AG09309 (cell line): ENCODE measurements around the gene DUSP16.

ENCODE experiments used
- DNase-seq: peaks from one replicate; pipeline ENCODE4 v3.0.0-alpha.2; 2010; ENCODE audit warnings: low read depth
- H3K4me3 ChIP-seq: 2 replicates; pipeline ENCODE4 v1.5.1; 2011; ENCODE audit warnings: mild to moderate bottlenecking, low read depth, low read length, moderate library complexity; ENCODE audit not compliant: control insufficient read depth
- CTCF ChIP-seq: IDR thresholded peaks from 2 replicates; pipeline ENCODE4 v1.5.1; 2011; ENCODE audit warnings: mild to moderate bottlenecking, low read depth, low read length, inconsistent platforms; ENCODE audit not compliant: insufficient read depth, control insufficient read depth; ENCODE audit errors: missing control alignments

The DUSP16 gene

GRCh38 chr12:12428961-12429657, 133.6 kb downstream of the DUSP16 start:
- no peak for TF ChIP-seq CTCF
- no peak overlapping the region for H3K4me3 ChIP-seq
- DNase-seq: no peak

DNA sequence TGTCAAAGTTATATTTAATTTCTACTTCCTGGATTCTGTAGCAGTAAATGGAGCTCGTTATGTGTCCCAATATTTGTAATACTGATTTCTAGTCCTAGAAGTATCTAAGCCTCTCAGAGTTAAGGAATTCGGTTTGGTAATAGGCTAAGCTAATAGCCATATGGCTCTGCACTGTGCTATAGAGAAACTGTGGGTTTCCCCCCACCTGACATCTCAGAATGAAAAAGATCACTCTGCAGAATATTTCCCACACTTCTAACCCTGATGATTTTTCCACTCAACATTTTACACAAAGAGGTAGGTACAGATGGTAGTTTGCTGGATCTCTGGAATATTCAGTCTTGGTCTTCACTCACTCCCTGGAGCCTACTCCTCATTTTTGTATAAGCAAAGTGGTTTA, 134.6 kb downstream of the DUSP16 start:
- H3K4me3 ChIP-seq: no peak overlapping the region
- DNase-seq: no peak
- no peak for TF ChIP-seq CTCF

DNA sequence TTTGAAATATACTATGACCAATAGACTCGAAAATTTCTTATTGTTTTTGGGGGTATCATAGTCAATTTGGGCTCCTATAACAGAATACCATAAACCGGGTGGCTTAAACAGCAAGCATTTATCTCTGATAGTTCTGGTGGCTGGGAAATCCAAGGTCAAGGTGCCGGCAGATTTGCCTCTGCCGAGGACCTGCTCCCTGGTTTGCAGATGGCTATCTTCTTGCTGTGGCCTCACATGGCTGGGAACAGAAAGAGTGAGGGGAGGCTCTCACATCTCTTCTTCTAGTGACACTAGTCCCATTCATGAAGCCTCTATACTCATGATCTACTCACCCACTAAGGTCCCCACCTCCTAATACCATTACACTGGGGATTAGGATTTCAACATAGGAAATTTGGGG, 135.1 kb downstream of the DUSP16 start:
- H3K4me3 ChIP-seq: no peak overlapping the region
- TF ChIP-seq CTCF: no peak
- DNase-seq: no peak

DNA sequence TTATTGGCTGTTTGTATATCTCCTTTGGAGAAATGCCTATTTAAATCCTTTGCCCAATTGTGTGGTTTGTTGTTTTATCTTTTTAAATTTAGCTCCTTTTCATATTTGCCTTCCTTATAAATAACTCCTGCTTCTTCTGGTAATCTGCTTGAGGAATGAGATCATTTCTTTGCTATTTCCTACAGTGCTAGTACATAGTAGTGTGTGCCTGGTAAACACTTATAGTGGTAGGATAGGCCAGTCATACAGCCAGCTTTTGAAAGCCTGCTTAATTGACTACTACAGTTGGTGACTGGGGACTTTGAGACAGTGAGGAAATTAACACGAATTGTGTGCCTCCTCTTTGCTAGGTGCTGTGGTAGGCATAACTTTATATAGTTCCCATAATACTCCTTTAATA, 137.0 kb downstream of the DUSP16 start:
- TF ChIP-seq CTCF: no peak
- DNase-seq: no peak
- H3K4me3 ChIP-seq: no peak overlapping the region

DNA sequence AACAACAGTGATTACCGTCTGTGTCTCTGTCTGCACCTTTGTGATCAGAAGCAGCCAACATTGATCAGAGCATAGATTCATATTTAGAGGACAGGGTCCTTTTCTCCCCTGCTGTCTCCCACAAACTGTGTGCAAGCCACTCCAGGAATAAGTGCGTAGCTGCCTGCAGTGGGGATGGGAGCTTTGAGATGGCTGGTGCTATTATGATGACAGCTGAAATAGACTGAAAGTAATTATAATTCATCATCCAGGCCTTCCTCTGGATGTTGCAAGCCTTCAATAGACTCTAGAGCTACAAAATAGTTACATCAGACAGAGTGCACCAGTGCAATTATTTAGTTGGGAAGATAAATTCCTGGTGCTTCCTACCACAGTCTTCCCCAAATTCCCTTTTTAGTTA, 137.7 kb downstream of the DUSP16 start:
- no peak overlapping the region for H3K4me3 ChIP-seq
- no peak for DNase-seq
- TF ChIP-seq CTCF: no peak
